Measurements from ENCODE around the gene SDF2L1.

The SDF2L1 gene

DNA sequence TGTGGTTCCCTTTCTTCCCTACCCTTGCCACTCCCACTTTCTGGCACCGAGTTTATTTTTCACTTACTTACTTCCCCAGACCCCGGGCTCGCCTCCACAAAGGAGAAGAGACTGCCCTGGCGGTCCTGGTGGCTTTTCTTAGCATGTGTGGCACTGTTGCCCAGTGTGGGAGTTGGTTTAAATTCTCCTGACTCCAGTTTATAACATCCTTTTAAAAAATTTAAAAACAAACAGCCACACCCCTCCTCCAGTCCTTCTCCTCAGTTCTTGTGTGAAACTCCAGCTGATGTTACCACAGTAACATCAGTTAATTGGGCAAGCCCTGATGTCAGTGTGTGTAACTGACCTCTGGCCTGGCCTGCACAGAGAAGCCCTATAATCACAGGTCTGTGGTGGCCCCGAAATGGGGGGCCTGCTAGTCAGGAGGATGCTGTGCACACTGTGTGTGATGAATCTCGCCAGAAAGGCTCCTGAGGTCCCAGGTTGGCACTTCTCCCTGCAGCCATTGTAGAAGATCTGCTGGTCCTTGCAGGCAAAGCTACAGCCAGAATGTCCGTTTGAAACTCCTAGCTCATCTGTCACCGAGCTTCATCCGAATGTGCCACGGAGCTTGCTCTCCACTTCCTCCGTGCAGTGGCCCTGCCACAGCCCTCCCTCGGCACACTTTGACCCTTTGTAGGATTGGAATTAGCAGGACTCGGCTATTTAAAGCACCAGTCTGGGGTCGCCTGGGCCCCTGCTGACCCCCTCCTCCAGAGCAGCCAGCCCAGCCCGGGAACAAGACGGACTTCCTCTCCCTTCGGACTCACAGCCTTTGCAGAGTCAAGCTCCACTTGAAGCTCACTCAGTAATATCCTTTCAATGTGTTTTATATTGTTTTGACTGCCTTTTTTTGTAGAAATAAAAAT lies 19.8 kb upstream of the SDF2L1 start:
- DNase-seq, result no peak

- no peak for DNase-seq
Observed at GRCh38 chr22:21622919-21623647, 19.0 kb upstream of the SDF2L1 start.

GRCh38 chr22:21623648-21623970 lies 18.5 kb upstream of the SDF2L1 start:
- DNase-seq, result no peak

- no peak for DNase-seq
Observed at GRCh38 chr22:21624120-21624879, 17.8 kb upstream of the SDF2L1 start.

DNA sequence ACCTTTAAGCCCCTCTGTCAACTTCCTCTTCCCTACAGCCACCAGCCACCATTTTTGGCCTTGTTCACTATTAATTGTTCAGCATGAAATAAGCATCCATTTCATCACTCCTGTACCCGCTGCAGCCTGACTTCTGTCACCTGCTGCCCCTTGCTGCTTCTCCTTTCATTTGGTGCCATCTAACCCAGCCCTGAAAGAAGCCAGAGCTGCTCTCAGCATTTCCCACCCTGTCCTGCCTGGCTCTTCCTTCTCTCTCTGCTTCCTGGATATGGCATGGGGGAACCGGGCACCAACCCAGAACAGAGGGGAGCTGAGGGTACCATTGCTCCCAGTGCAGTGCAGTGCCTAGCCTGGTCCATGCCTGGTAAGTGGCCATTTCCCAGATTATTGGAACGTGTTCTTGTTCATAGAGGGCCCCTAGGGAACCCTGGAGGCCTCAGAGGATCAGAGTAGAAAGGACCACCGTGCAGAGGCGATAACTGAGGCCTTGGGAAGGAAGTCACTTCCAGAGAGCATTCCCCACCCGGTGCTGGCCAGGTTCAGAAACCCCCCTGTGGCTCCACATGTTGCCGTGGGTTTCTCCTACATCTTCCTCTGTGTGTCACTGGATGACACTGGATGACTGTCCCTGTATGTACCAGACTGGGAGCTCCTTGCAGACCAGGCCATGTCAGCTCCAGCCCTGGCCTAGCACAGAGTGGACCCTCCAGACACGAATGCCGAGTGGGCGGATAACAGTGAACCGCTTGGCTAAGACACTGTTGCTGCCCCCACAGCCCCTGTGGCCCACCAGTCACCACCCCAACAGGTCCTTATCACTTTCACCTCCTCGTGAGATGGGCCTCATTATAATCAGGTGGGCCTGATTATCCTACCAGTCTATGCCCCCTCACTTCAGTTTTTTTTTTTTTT lies 17.0 kb upstream of the SDF2L1 start:
- no peak for DNase-seq

DNA sequence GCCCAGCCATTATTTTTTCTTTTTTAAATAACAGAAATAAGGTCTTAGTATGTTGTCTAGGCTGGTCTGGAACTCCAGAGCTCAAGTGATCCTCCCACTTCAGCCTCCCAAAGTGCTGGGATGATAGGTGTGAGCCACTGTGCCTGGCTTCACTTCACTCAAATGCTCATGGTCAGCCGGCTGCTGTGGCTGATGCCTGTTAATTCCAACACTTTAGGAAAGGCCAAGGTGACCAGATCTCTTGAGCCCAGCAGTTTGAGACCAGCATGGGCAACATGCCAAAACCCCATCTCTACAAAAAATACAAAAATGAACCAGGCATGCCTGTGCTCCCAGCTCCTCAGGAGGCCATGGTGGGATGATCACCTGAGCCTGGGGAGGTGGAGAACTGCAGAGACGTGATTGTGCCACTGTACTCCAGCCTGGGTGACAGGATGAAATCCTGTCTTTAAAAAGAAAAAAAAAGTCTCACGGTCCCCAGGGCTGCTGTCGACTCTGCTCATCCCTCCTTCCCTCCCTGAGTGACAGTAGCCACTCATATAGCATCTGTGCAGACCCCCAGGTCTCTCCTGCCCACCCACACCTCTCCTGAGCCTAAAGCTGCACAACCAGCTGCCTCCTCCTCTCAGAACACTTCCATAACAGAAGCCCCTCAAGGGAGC lies 15.9 kb upstream of the SDF2L1 start:
- no peak for DNase-seq

DNA sequence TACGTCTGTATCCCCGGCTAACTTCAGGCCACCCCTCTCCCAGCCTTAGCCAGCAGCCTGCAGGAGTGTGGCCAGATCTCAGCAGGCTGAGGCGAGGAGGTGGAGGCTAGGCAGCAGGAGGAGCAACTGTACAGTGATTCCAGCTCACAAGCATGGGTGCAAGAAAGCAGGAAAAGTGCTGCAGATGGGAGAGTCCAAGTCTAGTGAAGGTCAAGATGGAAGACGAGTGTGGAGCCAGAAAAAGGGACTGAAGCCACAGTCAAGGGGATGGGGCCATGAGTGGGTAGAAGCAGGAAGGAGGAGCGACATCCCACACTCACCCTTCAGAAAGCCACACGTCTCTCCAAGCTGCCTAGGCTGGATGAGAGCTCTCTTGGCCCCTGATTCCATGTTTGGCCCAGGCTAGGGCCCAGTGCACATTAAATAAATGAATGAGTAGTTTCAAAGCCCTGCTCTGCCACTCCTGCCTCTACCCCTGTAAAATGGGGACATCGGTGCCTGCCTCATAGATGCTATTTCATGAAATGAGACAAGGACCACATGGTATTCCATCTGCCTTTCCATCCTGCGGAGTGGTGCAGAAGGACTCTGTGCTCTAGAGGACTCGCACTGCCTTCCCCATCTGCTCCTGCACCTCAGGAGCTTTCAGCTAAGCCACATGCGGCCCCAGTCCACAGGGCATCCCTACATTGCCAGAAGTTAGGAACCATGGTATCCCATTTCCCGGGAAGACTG lies 15.2 kb upstream of the SDF2L1 start:
- DNase-seq, result no peak

DNA sequence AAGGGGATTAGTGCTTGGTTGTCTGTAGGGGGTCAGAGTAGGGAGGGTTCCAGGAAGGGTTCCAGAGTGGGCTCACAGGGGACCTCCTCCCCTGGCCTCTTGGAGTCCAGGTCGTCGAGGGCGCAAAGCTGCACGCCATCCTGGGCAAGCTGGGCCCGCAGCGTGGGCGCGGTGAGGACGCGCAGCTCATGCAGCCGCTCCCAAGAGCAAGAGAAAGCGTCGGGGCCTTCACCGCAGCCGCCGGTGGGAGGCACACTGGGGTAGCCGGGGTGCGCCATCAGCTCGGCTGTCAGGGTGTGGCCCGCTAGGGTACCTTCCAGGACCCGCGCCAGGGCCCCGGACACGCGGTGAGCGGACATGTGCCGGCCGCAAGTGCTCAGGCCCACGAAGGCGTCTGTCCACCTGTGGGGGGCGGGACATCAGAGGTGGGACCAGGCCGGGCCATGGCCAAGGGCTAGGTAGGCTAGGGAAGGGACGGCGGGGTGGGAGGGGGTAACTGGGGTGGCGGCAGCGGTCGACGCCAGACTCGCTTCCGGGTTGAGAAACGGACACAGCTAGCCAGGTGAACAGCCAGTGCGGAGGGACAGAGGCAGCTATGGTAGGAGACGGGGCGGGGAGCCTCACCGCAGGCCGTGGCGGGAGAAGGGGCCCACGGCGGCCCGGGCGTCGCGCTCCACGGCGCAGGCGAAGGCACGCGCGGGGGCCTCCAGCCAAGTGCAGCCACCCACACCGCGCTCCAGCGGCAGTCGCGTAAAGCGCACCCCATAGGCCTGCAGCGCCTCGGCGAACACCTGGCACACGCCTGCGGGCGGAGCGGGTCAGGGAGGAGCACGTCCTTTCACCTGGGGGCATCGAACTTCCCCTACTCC lies 13.5 kb upstream of the SDF2L1 start:
- DNase-seq, result no peak

- DNase-seq, result peak; percentile 88
Observed at GRCh38 chr22:21629255-21630149, 12.6 kb upstream of the SDF2L1 start, which contains the start of gene YDJC. Gene YDJC, minus strand, starts transcription at chr22:21630022. Its CDS starts 8 bp downstream, at chr22:21630014.

GRCh38 chr22:21631025-21631424 lies 11.1 kb upstream of the SDF2L1 start:
- no peak for DNase-seq

GRCh38 chr22:21632237-21632895 lies 9.7 kb upstream of the SDF2L1 start, which contains the start of gene CCDC116:
Gene CCDC116, plus strand, starts transcription at chr22:21632760. Its CDS starts 422 bp downstream, at chr22:21633182.
- DNase-seq, result peak; percentile 53

GRCh38 chr22:21632931-21633330 lies 9.2 kb upstream of the SDF2L1 start:
- DNase-seq, result no peak

DNA sequence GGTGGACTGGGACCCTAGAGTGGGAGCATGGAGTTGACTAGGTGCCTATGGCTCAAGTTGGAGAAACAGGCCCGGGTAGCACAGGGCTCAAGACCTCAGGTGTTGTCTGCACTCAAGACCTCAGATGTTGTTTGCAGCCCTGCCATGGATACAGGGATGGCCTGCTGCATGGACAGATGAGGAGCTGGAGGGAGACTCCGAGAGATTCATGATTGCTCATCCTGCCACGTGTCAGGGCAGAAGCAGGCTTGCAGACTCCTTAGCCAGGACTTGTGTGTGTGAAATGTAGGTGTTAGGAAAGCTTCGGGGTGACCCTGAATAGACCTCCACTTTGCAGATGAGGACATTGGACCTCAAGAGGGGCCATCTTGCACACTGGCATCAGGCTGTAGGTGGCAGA lies 8.6 kb upstream of the SDF2L1 start:
- DNase-seq, result no peak

DNA sequence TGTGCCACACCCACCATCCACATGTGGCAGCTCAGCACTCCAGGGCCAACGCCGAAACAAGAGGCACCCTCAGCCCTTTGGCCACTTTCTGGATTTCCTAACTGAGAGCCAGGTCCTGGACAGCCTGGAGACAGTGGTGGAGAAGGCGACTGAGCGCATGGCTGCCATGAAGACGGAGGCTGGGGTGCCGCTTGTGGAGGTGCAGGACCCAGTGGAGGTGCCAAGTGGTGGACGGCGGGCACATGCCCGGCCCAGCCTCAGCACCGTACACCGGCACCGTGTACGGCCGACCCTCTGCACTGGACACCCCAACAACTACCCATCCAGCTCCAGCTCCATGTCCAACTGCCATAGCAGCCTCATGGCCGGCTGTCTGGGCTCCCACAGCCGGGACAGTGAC lies 8.0 kb upstream of the SDF2L1 start:
- DNase-seq, result no peak

DNA sequence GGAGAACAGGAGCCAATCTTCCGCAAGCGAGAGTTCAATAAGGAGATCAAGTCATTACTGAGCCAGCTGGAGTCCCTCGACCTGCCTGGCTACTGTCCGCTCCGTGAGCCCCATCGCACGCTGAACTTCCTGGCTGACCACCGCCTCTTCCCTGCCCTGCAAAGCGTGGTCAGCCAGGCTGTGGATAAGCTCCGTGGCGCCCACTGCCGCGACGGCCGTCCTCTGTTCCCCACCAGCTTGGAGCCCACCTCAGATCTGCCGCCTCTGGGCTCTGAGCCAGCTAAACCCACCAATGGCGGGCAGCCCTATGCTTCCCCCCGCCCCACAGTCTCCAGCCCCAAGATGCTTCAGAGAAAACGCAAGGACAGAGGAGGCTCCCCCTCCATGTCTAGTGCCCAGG lies 7.3 kb upstream of the SDF2L1 start:
- DNase-seq, result no peak

GRCh38 chr22:21635771-21636510 lies 6.2 kb upstream of the SDF2L1 start:
- no peak for DNase-seq

GRCh38 chr22:21636629-21637218 lies 5.4 kb upstream of the SDF2L1 start:
- DNase-seq, result no peak
